Calu3 (cell line): ENCODE measurements around the gene SYMPK. TPM values are rescaled to one million over a fixed set of nuclear protein-coding genes. Genes with fewer than 3 reads are reported as not detected.
A peak's percentile ranks its signal among the peaks of the same experiment; 100 is the strongest.

ENCODE experiments used
- BruUV-seq: library from RNA; stranded (reverse); fragments of 400-500 nt; replicated peaks from 2 replicates; lab custom pipeline; 2021; lab: Mats Ljungman, UMichigan
- CTCF ChIA-PET: fragments of 300-600 bp; sonication (Branson Sonifier 250); formaldehyde crosslinking; loops from one replicate; lab custom pipeline; 2022; ENCODE audit warnings: antibody characterized with exemption; lab: Charles Lee
- DNase-seq: peaks from one replicate; pipeline ENCODE4 v3.0.0; 2022
- H3K27ac Mint-ChIP-seq: one replicate; pipeline ENCODE4 v1.8.0; 2022; ENCODE audit warnings: mixed read lengths; ENCODE audit not compliant: unreplicated experiment
- H3K27me3 Mint-ChIP-seq: one replicate; pipeline ENCODE4 v1.8.0; 2022; ENCODE audit warnings: mixed read lengths; ENCODE audit not compliant: unreplicated experiment
- H3K36me3 Mint-ChIP-seq: one replicate; pipeline ENCODE4 v1.8.0; 2022; ENCODE audit warnings: mild to moderate bottlenecking, moderate library complexity, mixed read lengths; ENCODE audit not compliant: insufficient read depth, unreplicated experiment
- H3K4me1 Mint-ChIP-seq: one replicate; pipeline ENCODE4 v1.8.0; 2022; ENCODE audit warnings: mild to moderate bottlenecking, low read depth, mixed read lengths; ENCODE audit not compliant: unreplicated experiment
- H3K4me3 Mint-ChIP-seq: one replicate; pipeline ENCODE4 v1.8.0; 2022; ENCODE audit warnings: mild to moderate bottlenecking, low read depth, moderate library complexity, mixed read lengths; ENCODE audit not compliant: unreplicated experiment
- H3K9me3 Mint-ChIP-seq: one replicate; pipeline ENCODE4 v1.8.0; 2022; ENCODE audit warnings: low read depth, mixed read lengths; ENCODE audit not compliant: unreplicated experiment
- intact Hi-C: fragments of 100-400 bp; cut with micrococcal nuclease; formaldehyde crosslinking; loops from one replicate; pipeline ENCODE4 v1.10.0; 2022; ENCODE audit not compliant: unreplicated experiment
- total RNA-seq: library from RNA; stranded (reverse); gene quantifications from 2 replicates; pipeline ENCODE4 v1.2.3, GENCODE V29; 2022
- TF ChIP-seq, protein P1 (sequence below): fragments of 200-600 bp; IDR thresholded peaks from one replicate; pipeline ENCODE4 v1.8.0; 2022; ENCODE audit warnings: antibody characterized with exemption; ENCODE audit not compliant: unreplicated experiment

Gene SYMPK
- total RNA-seq, 1 experiment from 2014 or later, result 130 TPM

GRCh38 chr19:45770192-45771101 lies 92.5 kb downstream of the SYMPK start:
- TF ChIP-seq, protein P1, sequence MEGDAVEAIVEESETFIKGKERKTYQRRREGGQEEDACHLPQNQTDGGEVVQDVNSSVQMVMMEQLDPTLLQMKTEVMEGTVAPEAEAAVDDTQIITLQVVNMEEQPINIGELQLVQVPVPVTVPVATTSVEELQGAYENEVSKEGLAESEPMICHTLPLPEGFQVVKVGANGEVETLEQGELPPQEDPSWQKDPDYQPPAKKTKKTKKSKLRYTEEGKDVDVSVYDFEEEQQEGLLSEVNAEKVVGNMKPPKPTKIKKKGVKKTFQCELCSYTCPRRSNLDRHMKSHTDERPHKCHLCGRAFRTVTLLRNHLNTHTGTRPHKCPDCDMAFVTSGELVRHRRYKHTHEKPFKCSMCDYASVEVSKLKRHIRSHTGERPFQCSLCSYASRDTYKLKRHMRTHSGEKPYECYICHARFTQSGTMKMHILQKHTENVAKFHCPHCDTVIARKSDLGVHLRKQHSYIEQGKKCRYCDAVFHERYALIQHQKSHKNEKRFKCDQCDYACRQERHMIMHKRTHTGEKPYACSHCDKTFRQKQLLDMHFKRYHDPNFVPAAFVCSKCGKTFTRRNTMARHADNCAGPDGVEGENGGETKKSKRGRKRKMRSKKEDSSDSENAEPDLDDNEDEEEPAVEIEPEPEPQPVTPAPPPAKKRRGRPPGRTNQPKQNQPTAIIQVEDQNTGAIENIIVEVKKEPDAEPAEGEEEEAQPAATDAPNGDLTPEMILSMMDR, result peak; percentile 99
- Mint-ChIP-seq H3K9me3 (no peaks in the 10 kb centered on the region), H3K27ac (peak overlapping the region; percentile 88), H3K4me3 (peak overlapping the region; percentile 84), H3K36me3 (peaks cover 82% of the 10 kb centered on the region), H3K27me3 (no peaks in the 10 kb centered on the region), H3K4me1 (peaks cover 21% of the 10 kb centered on the region)
- CTCF ChIA-PET, result interaction anchor here (0.6 to 4.8 kb wide), 16 partner anchors 12 to 315 kb away, joined by 3 to 46 read pairs (median 4); partner anchors contain the start of genes DMPK, DMWD, FBXO46 and MYPOP
- peak; percentile 96 for DNase-seq
- no TSS peak for BruUV-seq
- intact Hi-C loops, result no loop called here

DNA sequence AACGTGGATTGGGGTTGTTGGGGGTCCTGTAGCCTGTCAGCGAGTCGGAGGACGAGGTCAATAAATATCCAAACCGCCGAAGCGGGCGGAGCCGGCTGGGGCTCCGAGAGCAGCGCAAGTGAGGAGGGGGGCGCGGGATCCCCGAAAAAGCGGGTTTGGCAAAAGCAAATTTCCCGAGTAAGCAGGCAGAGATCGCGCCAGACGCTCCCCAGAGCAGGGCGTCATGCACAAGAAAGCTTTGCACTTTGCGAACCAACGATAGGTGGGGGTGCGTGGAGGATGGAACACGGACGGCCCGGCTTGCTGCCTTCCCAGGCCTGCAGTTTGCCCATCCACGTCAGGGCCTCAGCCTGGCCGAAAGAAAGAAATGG lies 93.1 kb downstream of the SYMPK start:
- no peaks in the 10 kb centered on the region for H3K27me3 Mint-ChIP-seq
- intact Hi-C loops, result loop anchor here (2.0 to 5.0 kb wide), 2 partner anchors 29 to 53 kb away; no protein-coding TSS in a partner anchor

GRCh38 chr19:45768984-45769782 lies 93.8 kb downstream of the SYMPK start, which contains the start of gene SIX5:
TSS of gene SIX5 (minus strand) at chr19:45769252. CDS start at chr19:45768844, 408 bp downstream.
- TSS peak; percentile 49 for BruUV-seq
- intact Hi-C loops, result loop anchor here (2.0 to 5.0 kb wide), 2 partner anchors 30 to 52 kb away; no protein-coding TSS in a partner anchor
- H3K27me3 Mint-ChIP-seq, result no peaks in the 10 kb centered on the region
- H3K4me3 Mint-ChIP-seq, result peak within 1 kb of the TSS; percentile 84
- H3K9me3 Mint-ChIP-seq, result no peaks in the 10 kb centered on the region
- peaks cover 84% of the 10 kb centered on the region for H3K36me3 Mint-ChIP-seq
- peak within 1 kb of the TSS; percentile 88 for H3K27ac Mint-ChIP-seq
- H3K4me1 Mint-ChIP-seq, result peaks cover 21% of the 10 kb centered on the region
- TF ChIP-seq, protein P1, result no peak
- peak; percentile 100 for DNase-seq
- CTCF ChIA-PET, result interaction anchor here (0.6 to 4.8 kb wide), 30 partner anchors 8 to 947 kb away, joined by 3 to 46 read pairs (median 5); partner anchors contain the start of genes DMPK, DMWD, FBXO46 and FOXA3

More for the DNA sequence above, 93.1 kb downstream of the SYMPK start:
- Mint-ChIP-seq H3K9me3 (no peaks in the 10 kb centered on the region), H3K4me3 (peak overlapping the region; percentile 84), H3K4me1 (peaks cover 21% of the 10 kb centered on the region), H3K27ac (peak overlapping the region; percentile 88), H3K36me3 (peaks cover 85% of the 10 kb centered on the region)
- DNase-seq, result peak; percentile 41
- CTCF ChIA-PET, result interaction anchor here (0.6 to 4.8 kb wide), 25 partner anchors 9 to 947 kb away, joined by 3 to 46 read pairs (median 6); partner anchors contain the start of genes DMPK, DMWD, FBXO46 and FOXA3
- TF ChIP-seq, protein P1, result no peak
- BruUV-seq, result no TSS peak

DNA sequence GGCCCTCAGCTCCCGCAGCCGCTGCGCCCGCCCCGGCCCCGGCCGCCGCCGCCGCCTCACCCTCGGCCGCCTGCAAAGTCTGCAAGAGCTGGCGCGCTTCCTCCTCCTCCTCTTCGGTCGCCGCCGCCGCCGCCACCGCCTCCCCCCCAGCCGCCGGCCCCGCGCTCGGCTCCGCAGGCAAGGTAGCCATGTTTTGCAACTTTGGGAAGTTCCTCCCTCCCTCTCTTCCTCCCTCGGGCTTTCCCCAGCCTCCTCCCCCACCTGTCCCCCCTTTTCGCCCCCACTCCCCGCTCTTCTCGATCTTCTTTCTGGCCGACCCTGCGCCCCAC lies 94.3 kb downstream of the SYMPK start:
- H3K36me3 Mint-ChIP-seq, result peaks cover 78% of the 10 kb centered on the region

More for the DNA sequence above, 94.3 kb downstream of the SYMPK start:
- DNase-seq, result peak; percentile 70
- CTCF ChIA-PET, result interaction anchor here (0.6 to 4.8 kb wide), 8 partner anchors 31 to 283 kb away, joined by 3 to 46 read pairs (median 17); partner anchors contain the start of genes FBXO46, QPCTL and SNRPD2
- BruUV-seq, result no TSS peak
- H3K4me3 Mint-ChIP-seq, result peak overlapping the region; percentile 84
- H3K4me1 Mint-ChIP-seq, result peaks cover 21% of the 10 kb centered on the region
- no peaks in the 10 kb centered on the region for H3K9me3 Mint-ChIP-seq
- H3K27ac Mint-ChIP-seq, result peak overlapping the region; percentile 88
- intact Hi-C loops, result loop anchor here (2.0 to 5.0 kb wide), 2 partner anchors 30 to 51 kb away; no protein-coding TSS in a partner anchor
- H3K27me3 Mint-ChIP-seq, result no peaks in the 10 kb centered on the region
- TF ChIP-seq, protein P1, result no peak
